Effector memory CD4-positive, alpha-beta T cell (primary cell): Measurements from ENCODE around the gene EFCAB14.

ENCODE experiments used
- DNase-seq, 3 donors: peaks; one replicate each; pipeline ENCODE4 v3.0.0-alpha.2; 2020
- H3K27ac ChIP-seq: 2 replicates; pipeline ENCODE4 v1.7.0; 2013; ENCODE audit warnings: mild to moderate bottlenecking, low read length, moderate library complexity; ENCODE audit not compliant: insufficient read depth, poor library complexity, severe bottlenecking
- H3K27me3 ChIP-seq: replicated peaks from 2 replicates; pipeline ENCODE4 v1.7.0; 2013; ENCODE audit warnings: mild to moderate bottlenecking, low read length; ENCODE audit not compliant: insufficient read depth, control insufficient read depth, poor library complexity, severe bottlenecking
- H3K36me3 ChIP-seq: 2 replicates; pipeline ENCODE4 v1.7.0; 2013; ENCODE audit warnings: mild to moderate bottlenecking, low read length, moderate library complexity; ENCODE audit not compliant: control insufficient read depth, insufficient read depth
- H3K4me1 ChIP-seq: 2 replicates; pipeline ENCODE4 v1.7.0; 2013; ENCODE audit warnings: low read length, mild to moderate bottlenecking; ENCODE audit not compliant: control insufficient read depth, insufficient read depth, poor library complexity, severe bottlenecking
- H3K4me3 ChIP-seq: 2 replicates; pipeline ENCODE4 v1.7.0; 2013; ENCODE audit warnings: low read length, low read depth, mild to moderate bottlenecking; ENCODE audit not compliant: insufficient read depth, poor library complexity, severe bottlenecking
- H3K9me3 ChIP-seq: 2 replicates; pipeline ENCODE4 v1.7.0; 2013; ENCODE audit warnings: mild to moderate bottlenecking, low read length, moderate library complexity; ENCODE audit not compliant: control insufficient read depth

EFCAB14 gene

DNA sequence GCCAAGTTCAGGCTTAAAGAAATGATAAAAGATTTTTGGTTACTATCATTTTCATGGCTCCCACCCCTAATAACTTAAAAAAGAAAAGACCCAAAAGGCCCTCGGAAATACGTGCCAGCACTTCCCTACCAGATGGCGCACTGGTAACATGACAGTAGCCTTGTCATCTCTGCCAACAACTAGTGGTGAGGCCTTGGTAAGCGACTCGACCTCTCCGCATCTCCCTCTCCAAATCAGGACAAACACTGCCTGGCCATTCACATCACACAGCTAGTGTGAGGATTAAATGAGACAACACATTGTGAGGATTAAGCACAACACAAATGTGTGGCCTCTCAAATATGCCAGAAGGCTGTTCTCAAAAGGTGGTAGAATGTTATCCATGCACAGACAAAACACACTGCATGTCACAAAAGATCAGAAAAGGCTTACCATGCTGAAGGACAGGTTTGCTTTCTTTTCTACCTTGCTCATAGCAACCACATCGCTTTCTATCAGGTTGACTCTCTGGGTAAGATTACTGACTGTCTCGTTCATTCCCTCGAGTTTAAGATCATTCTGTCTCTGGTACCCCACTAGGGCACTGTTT lies 30.9 kb downstream of the EFCAB14 start:
- no peak overlapping the region for H3K4me3 ChIP-seq
- no peaks in the 10 kb centered on the region for H3K9me3 ChIP-seq
- H3K36me3 ChIP-seq, result peaks cover 94% of the 10 kb centered on the region

DNA sequence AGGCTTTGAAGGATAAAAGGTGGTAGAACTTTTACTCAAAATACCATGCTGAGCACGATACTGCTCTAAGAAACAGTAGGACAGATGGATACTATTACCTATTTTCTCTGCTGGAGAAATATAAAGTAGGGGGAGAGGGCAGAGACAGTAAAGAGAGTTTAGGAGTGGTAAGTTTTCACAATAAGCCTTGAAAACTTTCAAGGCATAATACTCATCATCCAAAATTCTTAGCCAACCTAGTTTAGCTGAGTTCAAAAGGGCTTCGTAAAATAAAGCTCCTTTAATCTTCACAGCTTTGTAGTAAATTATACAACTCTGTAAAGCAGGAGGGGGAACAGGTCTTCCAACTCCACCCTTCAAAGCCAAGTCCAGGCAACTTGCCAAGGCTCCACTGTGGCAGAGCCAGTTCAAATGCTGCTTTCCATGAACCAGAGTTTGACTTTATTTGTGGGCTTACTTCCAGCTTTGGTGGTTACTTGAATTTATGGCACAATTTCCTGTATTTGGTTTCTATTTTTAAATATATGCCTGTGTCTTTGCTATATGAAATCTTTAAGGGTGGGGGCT lies 31.7 kb downstream of the EFCAB14 start:
- Histone ChIP-seq H3K4me3 (no peak overlapping the region), H3K36me3 (peaks cover 99% of the 10 kb centered on the region), H3K4me1 (no peaks in the 10 kb centered on the region), H3K27me3 (no peaks in the 10 kb centered on the region), H3K9me3 (no peaks in the 10 kb centered on the region), H3K27ac (no peak overlapping the region)
- DNase-seq, result no peak

More for the DNA sequence above, 30.9 kb downstream of the EFCAB14 start:
- Histone ChIP-seq H3K27me3 (no peaks in the 10 kb centered on the region), H3K27ac (no peak overlapping the region), H3K4me1 (no peaks in the 10 kb centered on the region)
- no peak for DNase-seq

DNA sequence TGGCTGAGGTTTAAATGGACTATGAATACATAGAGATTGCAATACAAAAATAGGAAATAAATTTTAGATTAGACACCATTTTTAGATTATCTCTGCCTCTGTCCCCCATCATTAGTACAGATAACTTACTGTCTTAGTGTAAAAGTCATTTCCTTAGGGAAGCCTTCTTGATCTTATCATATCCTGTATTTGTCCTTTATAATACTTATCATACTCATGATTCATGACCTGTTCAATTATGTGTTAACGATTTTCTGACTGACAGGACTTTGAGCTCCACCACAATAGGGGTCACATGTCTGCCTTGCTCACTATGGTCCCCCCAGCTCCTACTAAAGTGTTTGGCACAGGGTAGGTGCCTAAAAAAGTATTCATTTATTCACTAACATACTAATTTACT lies 32.7 kb downstream of the EFCAB14 start:
- DNase-seq, result no peak
- H3K9me3 ChIP-seq, result no peaks in the 10 kb centered on the region
- peaks cover 99% of the 10 kb centered on the region for H3K36me3 ChIP-seq
- H3K27ac ChIP-seq, result no peak overlapping the region
- H3K4me3 ChIP-seq, result no peak overlapping the region
- H3K4me1 ChIP-seq, result no peaks in the 10 kb centered on the region
- no peaks in the 10 kb centered on the region for H3K27me3 ChIP-seq

DNA sequence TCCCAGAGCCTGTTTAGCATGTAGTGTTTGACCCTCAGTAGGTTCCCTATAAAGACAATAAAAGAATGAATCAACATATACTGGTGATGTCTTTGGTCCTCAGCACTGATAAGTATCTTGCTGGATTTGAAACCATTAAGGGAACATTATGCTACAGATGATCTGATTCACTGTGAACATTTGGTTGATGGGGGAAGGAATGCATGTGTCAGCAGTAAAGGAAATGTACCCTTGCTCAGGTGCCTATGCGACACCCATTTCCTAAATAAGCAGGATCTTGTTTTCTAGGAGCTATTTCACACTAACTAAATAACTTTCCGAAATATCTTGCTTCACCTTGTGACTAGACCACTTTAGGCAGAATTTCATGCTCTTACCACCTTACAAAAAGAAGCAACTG lies 34.2 kb downstream of the EFCAB14 start:
- no peaks in the 10 kb centered on the region for H3K27me3 ChIP-seq
- no peaks in the 10 kb centered on the region for H3K9me3 ChIP-seq
- peaks cover 98% of the 10 kb centered on the region for H3K36me3 ChIP-seq
- H3K4me3 ChIP-seq, result no peak overlapping the region
- no peak for DNase-seq
- H3K27ac ChIP-seq, result no peak overlapping the region
- H3K4me1 ChIP-seq, result no peaks in the 10 kb centered on the region

DNA sequence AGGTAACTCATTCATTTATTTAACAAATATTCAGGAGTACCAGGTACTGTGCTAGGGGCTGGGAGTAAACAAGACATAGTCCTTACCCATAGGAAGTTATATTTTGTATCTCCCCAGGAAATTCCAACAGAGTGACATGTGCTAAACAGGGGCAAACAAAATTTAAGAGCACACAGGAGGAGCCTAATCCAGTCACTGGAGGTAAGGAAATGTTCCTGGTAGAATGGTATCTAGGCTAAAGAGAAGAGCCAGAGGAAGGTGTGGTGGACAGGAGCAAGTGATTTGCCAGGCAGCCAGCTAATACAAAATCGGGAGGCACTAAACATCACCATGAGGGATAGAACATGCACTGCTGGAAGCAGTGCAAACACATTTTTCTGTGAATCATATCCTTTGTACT lies 36.9 kb downstream of the EFCAB14 start:
- Histone ChIP-seq H3K27me3 (no peaks in the 10 kb centered on the region), H3K4me1 (no peaks in the 10 kb centered on the region), H3K9me3 (no peaks in the 10 kb centered on the region), H3K36me3 (peaks cover 72% of the 10 kb centered on the region), H3K27ac (no peak overlapping the region), H3K4me3 (no peak overlapping the region)
- no peak for DNase-seq

DNA sequence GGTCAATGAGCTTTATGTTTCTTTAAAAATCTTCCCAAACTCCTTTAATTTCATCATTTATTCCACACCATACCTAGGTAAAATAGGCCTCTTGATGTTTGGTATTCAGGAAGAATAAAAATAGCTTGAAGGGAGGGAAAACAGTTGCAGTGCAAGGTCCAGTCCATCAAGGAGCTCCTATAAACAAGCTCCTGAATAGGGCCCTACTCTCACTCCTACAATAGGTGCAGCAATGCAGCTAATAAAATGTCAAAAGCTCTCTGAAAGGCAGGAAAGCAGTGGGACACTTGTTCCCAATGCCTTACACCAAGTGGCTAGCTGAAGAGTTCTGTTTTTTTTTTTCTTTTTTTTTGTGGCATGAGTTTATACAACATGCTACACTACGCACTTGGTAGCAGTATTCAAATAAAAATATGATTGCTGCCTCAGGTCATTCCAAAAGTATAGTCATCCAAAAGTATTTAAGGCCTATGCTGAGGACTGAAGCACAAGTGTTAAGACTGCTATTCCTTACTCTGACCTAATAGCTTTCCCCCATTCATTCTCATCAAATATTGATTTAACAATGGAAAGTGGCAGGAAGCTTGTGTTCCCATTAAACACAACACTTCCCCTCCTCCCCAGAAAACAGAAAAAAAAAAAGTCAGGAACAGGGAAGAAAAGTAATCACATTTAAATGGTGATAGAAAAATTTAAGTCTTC lies 37.4 kb downstream of the EFCAB14 start:
- no peaks in the 10 kb centered on the region for H3K27me3 ChIP-seq
- peaks cover 66% of the 10 kb centered on the region for H3K36me3 ChIP-seq
- no peaks in the 10 kb centered on the region for H3K4me1 ChIP-seq
- DNase-seq, result no peak
- no peak overlapping the region for H3K27ac ChIP-seq
- H3K9me3 ChIP-seq, result no peaks in the 10 kb centered on the region
- H3K4me3 ChIP-seq, result no peak overlapping the region

DNA sequence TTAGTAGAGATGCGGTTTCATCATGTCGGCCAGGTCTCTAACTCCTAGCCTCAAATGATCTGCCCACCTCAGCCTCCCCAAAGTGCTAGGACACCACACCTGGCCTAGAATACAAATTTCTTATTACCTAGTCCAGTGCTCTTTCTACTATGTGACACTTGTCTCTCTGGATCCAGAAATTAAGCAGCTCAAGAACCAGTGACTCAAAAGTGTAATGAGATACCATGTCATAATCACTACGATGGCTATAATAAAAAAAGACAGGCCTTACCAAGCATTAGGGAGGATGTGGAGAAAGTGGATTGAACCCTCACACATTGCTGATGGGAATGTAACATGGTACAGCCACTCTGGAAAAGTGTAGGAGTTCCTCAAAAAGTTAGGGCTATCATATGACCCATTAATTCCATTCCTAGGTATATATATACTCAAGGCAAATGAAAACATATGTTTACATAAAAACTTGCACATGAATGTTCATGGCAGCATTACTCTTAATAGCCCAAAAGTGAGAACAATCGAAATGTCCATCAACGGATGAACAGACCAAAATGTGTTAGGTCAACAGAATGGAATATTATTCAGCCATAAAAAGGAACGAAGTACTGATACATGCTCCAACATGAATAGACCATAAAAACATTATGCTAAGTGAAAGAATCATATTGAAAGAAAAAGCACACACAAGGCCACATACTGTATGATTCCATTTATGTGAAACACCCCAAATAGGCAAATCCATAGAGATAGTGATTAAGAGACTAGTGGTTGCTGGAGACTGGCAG lies 38.9 kb downstream of the EFCAB14 start:
- Histone ChIP-seq H3K4me1 (peaks cover 5% of the 10 kb centered on the region), H3K27me3 (no peaks in the 10 kb centered on the region), H3K27ac (no peak overlapping the region), H3K4me3 (no peak overlapping the region), H3K36me3 (peaks cover 53% of the 10 kb centered on the region), H3K9me3 (no peaks in the 10 kb centered on the region)
- DNase-seq, result no peak

DNA sequence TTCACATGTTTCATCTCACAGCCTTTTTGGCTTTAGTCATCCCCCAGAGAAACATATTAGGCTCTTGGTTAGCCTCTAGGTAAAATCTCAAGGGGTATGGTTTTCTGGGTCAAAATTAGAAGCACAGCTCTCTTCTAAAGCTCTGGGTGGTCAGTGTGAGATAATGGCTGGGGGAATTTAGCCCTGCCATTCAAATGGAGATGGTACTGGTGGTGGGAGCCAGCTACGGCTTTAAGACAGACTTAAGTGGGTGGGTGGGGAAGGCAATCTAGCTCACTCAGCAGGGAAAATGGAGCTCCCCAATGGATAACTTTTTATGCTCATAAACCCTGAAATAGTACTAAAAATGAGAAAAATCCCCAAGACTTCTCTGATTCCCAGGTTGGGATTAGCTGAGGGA lies 41.6 kb downstream of the EFCAB14 start:
- Histone ChIP-seq H3K4me1 (peaks cover 5% of the 10 kb centered on the region), H3K27ac (peak overlapping the region; percentile 51), H3K36me3 (peaks cover 26% of the 10 kb centered on the region), H3K27me3 (no peaks in the 10 kb centered on the region), H3K4me3 (no peak overlapping the region), H3K9me3 (no peaks in the 10 kb centered on the region)
- no peak for DNase-seq

DNA sequence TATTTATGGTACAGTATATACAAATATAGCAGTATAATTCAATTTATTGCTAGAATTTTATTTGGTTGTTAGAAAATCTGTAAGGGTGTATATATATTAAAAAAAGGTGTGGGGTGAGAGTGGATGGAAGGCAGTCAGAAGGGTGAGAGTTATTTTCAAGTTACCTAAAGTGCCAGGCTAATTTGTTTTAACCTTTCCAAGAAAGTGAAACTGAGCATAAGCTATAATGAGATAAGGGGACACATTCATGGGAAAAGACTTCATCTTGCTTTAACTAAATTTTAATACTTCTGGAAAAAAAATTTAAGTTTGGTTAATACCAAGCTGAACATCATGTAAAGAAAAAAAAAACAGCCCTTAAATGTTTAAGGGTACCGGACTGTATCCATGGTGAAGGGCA lies 42.4 kb downstream of the EFCAB14 start:
- Histone ChIP-seq H3K27ac (peak overlapping the region; percentile 51), H3K4me3 (no peak overlapping the region), H3K4me1 (peaks cover 5% of the 10 kb centered on the region), H3K9me3 (no peaks in the 10 kb centered on the region), H3K27me3 (no peaks in the 10 kb centered on the region), H3K36me3 (peaks cover 18% of the 10 kb centered on the region)
- DNase-seq, result no peak
